GM21390 (cell line): ENCODE data around the gene SNX13.

ENCODE experiments used
- ATAC-seq: cut with Tn5 transposase; IDR thresholded peaks from one replicate; pipeline ENCODE4 v1.9.1; 2021; ENCODE audit not compliant: unreplicated experiment

The SNX13 gene

DNA sequence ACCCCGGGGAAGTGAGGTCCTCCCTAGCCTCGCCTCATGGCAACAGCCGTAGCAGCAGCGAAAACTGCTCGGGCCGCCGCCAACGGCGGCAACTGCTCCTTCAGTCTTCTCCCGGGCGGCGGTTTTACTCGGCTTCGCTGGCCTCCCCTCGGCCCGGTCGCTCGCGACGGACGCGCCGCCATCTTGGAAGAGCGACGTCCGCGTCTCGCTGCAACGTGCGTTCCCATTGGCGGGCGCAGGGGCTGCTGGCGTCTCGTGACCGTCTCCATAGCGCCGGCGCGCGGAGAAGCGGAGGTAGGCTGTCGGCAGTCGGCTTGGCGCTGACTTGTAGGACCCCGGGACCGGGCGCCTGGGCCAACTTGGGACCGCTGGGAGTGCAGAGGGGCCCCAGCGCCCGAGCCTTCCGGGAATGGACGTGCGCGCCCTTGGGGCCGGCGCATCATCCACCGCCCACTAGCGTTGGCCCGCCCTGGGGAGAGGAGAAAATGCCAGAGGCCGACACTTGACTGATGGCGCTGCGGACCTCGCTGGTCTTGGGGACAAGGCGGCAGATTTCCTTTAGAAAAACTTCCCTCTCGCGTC, at the start of gene SNX13:
Gene SNX13 (minus strand): TSS at position 193 of the 582 bp plus-strand sequence. CDS start 199 bp downstream, outside the sequence.
- ATAC-seq = peak; percentile 90

GRCh38 chr7:17989546-17989945, 49.3 kb upstream of the SNX13 start:
- no peak for ATAC-seq

DNA sequence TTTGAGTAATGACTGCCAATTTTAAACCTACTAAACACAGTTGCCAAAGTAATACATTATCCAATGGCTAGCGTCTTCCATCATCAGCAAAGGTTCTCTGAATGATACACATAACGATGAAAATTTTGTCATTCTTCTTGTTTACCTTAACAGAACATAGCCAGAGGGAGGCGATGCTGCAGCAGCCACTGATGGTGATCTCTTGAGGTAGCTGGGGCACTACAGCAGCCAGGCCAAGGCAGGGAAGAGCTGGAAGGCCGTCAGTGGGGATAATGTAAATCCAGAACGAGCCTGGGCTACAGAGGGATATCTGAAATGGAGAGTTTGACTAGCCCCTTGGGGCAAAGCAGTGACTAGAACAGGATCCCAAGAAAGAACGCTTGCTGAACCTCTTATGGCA, 48.6 kb upstream of the SNX13 start:
- no peak for ATAC-seq

GRCh38 chr7:17988141-17988540, 47.8 kb upstream of the SNX13 start:
- no peak for ATAC-seq

- no peak for ATAC-seq
Measured at GRCh38 chr7:17986851-17987250, 46.6 kb upstream of the SNX13 start.

DNA sequence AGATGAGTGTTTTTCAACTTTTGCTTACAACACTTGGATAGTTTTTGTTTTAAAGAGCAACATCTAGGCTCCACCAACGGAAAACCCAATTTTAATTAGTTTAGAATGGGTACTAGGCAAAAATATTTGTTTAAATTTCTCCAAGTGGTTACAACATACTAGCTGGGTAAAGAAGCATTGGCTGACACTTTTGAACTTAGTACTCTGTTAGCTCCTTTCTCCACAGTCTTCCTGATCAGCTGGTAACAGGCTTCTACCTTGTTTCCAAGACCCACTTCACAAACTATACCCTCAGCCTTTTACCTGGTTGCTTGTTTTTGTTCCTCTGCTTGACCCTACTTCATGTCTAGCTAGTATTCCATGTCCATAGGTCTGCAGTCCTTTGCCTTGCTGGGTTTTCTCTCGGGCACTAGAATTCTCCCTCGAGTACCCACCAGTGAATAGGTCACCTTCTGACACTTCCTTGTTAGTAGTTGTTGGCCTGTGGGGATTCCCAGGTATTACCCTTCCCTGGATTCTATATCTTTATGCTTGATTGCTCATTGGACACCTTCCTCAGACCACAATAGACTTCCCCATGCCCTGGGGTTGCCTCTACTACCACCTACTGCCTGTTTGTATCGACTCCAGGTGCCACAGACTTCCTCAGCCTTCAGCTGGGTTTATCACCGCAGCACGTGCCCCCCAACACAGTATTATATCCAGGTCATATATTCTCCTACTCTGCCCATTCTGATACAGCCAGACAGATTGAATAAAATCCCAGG, 45.4 kb upstream of the SNX13 start:
- no peak for ATAC-seq

DNA sequence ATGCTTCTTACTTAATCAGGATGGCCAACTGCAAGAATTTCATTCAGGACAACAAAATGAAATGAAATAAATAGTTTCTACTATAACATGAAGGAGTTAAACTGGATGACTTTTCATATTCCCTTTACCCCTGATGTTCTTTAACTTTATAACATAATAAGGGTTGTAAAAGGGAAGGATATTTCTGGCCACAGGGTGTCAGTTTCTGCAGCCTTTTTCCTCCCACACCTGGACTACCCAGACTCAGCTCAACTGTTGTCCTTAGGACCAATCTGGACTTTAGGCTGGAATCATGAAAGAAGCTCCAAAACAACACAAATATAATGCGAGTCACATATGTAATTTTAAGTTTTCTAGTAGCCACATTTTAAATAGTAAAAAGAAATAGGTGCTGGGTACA, 44.0 kb upstream of the SNX13 start:
- ATAC-seq = no peak

DNA sequence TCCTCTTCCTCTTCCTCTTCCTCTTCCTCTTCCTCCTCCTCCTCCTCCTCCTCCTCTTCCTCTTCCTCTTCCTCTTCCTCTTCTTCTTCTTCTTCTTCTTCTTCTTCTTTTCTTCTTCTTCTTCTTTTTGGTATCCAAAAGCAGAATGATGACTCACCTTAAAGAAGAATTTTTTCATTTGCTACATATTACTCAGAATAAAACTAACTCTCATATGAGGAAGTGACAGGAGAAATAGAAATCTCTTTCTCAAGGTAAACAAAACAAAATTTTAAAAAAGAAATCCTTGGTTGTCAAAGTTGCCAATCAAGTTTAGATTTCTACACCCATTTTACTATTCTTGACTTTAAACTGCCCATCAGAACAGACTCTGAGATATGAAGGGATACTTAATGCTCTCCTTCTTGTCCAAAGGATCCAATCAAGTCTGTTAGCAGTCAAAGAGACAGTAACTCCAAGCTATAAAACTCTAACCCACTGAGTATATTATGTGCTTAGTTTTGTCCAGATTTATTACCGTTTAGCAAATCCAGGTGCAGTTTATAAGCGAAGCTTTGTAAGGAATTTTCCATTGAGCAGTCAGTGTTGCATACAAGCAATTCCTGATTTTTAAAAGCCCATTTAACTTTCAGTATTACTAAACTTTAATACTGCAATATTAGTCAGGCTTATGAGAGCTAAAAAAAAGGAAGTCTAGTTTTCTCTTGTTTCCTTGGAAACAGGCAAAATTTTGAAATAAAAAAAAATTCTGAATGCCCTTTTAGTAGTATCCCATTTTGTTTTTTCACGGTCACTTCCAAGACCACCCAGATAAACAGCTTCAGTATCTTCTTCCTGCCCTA, 43.1 kb upstream of the SNX13 start:
- ATAC-seq = no peak

GRCh38 chr7:17976952-17977351, 36.7 kb upstream of the SNX13 start:
- no peak for ATAC-seq

DNA sequence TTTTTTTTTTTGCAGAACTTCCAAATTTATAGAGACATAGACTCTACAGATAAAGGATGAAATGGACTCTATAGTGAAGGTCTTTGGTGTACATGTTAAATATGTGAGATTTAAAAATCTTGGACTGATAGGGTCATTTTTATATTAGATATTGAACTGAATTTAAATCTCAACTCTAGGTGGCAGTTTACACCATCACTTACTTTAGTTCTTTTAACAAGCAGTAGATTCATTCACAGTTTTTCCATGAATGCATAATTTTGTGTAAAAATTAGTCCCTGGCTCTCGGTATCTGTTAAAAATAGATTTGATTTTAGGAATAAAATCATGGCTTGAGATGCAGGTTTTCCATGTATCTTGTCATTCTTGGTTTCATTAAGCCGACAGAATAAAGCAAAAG, 31.1 kb upstream of the SNX13 start:
- no peak for ATAC-seq

- ATAC-seq = no peak
Measured at GRCh38 chr7:17968791-17969715, 28.8 kb upstream of the SNX13 start.

DNA sequence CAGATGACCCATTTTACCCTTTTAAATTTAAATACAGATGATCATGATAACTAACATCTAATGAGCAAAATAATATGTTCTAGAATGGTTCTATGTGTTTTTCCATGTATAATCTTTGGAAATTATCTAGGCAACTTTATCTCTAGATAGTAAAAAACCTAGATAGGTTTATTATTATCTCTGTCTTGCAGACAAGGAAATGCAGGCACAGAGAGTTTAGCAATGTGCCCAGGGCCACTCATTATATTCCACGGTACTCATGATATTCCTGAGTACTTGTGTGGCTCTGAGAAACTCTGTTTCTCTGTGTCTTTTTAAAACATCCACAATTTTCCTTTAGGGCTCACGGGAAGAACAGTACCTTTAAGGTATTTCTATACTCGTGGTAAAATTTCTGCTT, 26.4 kb upstream of the SNX13 start:
- ATAC-seq = no peak

DNA sequence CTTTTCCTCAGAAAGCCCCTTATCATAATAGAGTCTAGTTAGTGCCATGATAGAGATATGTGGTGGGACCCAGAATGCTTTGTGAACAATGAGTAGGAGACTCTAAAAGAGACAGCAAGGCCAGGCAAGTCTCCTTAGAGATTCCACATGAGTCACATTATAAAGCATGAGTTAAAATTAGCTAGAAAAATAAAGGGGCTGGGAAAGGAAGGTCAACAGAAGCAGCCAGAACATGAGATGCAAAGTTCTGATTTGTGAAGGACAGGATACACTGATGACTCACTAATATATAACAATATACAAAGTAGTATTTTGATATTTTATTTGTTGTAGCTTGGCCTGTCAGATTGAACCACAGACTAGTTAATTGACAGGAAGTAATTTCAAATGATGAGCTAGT, 25.3 kb upstream of the SNX13 start:
- no peak for ATAC-seq

DNA sequence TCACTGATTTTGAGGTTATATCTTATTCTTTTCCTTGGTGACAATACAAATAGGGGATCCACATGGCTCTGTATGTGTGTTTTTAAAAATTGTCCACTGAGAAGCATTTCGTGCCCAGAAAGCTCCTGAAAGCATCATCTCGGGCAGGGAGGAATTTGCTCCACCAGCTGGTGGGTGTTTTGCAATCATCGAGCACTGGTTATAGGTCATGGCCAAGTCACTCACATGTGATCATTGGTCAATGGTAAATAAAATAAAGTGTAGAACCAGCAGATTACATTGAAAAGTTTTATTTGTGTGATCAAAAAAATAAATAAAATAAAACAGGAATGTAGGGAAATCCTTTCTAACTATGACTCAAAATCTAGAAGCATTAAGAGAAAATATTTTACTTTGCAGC, 23.0 kb upstream of the SNX13 start:
- ATAC-seq = no peak

DNA sequence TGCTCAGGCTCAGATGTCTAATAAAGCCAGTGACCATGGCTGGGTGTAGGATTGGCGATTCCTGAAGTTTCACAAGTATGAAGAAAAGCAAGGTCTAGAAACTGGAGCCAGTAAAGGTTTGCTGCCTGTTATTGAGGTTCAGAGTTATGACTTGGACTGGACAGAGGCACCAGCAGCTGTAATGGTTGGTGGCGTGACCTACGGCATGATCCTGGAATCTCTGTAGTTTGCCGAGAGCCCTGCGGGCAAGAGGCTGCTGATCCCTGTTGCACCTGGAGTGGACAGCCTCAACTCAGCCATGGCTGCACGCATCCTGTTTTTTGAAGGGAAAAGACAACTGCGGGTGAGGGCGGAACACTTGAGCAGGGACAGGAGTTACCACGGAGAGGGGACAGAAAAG, 22.4 kb upstream of the SNX13 start:
- ATAC-seq = no peak

DNA sequence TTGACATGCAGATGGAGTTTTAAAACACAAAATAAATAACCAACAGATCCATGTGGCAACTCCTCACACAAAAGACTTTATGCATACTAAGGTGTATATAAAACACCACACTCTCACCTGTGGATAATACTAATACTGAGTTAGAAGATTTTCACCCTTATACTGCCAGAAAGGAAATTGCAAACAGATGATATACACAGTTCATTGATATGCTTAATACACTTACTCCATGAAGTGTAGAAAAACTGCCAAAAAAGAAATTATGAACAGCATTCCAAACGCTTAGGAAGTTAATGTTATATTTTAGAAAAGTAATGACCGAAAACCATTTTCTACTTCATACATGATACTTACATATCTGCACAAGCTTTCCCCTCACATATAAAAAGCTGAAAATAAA, 17.6 kb upstream of the SNX13 start:
- ATAC-seq = no peak

DNA sequence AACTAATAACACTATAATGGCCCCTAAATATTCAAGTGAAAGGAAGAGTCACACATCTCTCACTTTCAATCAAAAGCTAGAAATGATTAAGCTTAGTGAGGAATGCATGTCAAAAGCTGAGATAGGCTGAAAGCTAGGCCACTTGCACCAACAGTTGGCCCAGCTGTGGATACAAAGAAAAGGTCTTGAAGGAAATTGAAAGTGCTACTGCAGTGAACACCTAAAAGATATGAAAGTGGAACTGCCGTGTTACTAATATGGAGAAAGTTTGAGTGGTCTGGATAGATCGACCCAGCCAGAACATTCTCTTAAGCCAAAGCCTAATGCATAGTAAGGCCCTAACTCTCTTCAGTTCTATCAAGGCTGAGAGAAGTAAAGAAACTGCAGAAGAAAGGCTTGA, 12.1 kb upstream of the SNX13 start:
- ATAC-seq = peak; percentile 100

DNA sequence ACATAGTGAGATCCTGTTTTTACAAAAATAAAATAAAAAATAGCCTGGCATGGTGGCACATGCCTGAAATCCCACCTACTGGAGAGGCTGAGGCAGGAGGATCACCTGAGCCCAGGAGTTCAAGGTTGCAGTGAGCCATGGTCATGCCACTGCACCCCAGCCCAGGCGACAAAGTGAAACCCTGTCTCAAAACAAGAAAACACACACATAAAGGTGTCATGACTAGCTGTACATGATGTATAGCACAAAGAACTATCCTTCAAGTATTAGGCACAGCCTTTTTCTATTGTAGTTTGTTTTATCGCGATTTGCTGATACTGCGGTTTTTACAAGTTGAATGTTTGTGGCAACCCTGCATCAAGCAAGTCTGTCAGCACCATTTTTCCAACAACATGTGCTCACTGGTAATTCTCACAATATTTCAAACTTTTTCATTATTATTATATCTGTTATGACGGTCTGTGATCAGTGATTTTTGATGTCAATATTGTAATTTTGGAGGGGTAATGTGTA, 11.5 kb upstream of the SNX13 start:
- ATAC-seq = no peak

DNA sequence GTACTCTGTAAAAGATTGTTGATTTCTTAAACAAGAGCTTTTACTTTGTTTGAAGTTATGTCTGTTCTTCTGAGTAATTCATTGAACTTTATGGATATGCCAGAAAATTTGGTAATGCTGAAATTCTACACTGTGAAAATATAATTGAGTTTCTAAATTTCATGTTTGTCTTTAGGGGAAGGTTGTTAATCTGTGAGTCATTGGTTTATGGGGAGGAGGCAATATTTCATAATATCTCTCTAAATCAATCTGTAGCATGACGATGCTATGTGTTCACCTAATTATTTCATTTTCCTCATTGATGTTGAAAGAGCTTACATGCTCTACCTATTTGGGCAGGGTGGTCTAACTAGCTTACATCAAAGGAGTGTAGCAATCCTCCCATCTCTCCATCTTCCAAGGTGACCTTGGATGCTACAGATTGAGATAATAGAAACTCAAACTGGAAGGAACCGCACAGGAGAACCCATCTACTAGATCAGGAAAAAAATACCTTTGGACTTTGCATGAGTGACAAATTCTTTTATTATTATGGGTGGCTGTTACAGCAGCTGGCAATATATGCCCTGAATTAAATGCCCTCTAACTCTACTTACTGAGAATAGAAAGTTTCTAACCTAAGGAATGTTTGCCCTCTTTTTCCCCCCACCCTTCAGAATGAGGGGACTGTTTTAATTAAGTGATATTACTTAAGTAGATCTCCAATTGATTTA, 8.4 kb upstream of the SNX13 start:
- ATAC-seq = no peak

DNA sequence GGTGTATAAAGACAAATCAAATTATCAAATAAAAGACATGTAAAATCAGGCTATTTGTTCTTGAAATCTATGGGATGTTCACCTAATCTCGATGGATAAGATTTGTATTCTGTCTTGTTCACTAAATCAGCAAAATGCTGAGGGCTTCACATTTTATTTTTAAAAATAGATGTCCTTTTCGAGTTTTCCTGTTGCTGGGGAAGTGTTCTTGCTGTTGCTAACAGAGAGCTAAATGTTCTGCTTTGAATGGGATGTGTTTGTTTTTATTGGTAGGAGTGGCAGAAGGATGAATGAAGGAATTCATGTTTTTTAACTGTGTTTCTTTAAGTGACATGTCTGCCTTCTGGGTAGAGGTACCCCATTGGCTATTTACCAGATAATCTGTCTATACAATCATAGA, 7.3 kb upstream of the SNX13 start:
- ATAC-seq = no peak
